K562 (cell line): Measurements from ENCODE around the gene GASK1A. TPM values are rescaled to one million over a fixed set of nuclear protein-coding genes. Genes with fewer than 3 reads are reported as not detected.

Experiments
- ATAC-seq: fragments of 200-7000 bp; cut with Tn5 transposase; 3 replicates; pipeline ENCODE4 v1.9.1; 2020; ENCODE audit warnings: moderate library complexity
- BruUV-seq: library from RNA; stranded (reverse); fragments of 400-500 nt; replicated peaks from 2 replicates; lab custom pipeline; 2021; lab: Mats Ljungman, UMichigan
- CTCF ChIA-PET: fragments of 300-600 bp; formaldehyde crosslinking; extraction: SDS; loops from one replicate; lab custom pipeline; 2021; ENCODE audit warnings: low intra/inter-chr PET ratio; lab: Yijun Ruan, JAX
- POLR2A ChIA-PET: fragments of 300-600, 350-650 bp; sonication (Branson Sonifier 250); formaldehyde crosslinking; extraction: SDS; loops from one replicate; lab custom pipeline; 2021; ENCODE audit warnings: antibody characterized with exemption, inconsistent platforms; lab: Yijun Ruan, JAX
- DNase-seq, 4 experiments: peaks; one replicate each; pipeline versions ENCODE4 v3.0.0 to v3.0.0-alpha.2; 2011 to 2018; ENCODE audit warnings: low spot score in 3 of 4, mixed read lengths in 3 of 4; ENCODE audit errors: extremely low read depth in 1 of 4
- FAIRE-seq: peaks from 2 replicates; lab custom pipeline; 2011; peaks lifted over from hg19 to GRCh38; lab: Jason Lieb, UNC
- H2AFZ ChIP-seq: 2 replicates; pipeline ENCODE4 v1.6.0; 2011; ENCODE audit warnings: low read depth, low read length, control low read depth, inconsistent platforms
- H3K27ac ChIP-seq: fragments of 200-600 bp; 3 replicates; pipeline ENCODE4 v1.8.0; 2011; ENCODE audit warnings: low read depth, mild to moderate bottlenecking, control low read depth, inconsistent platforms, low read length, moderate library complexity, mixed read lengths; ENCODE audit errors: extremely low read depth
- H3K27me3 ChIP-seq, 2 experiments: fragments of 300-600 bp in 1 of 2; 2 replicates in 1 of 2; 3 replicates in 1 of 2; pipeline versions ENCODE4 v1.6.0 to v1.8.0; 2011; ENCODE audit warnings: inconsistent platforms in 2 of 2, low read length in 2 of 2, mild to moderate bottlenecking in 1 of 2, mixed read lengths in 1 of 2, moderate library complexity in 1 of 2; ENCODE audit not compliant: control insufficient read depth in 2 of 2, insufficient read depth in 2 of 2
- H3K36me3 ChIP-seq: fragments of 300-600 bp; 3 replicates; pipeline ENCODE4 v1.8.0; 2011; ENCODE audit warnings: mild to moderate bottlenecking, low read length, inconsistent platforms; ENCODE audit not compliant: control insufficient read depth, insufficient read depth
- H3K4me1 ChIP-seq, 2 experiments: fragments of 200-600 bp in 1 of 2; replicated peaks in 1 of 2; 2 replicates in 1 of 2; 3 replicates in 1 of 2; pipeline versions ENCODE4 v1.5.1 to v1.8.0; 2011; ENCODE audit warnings: inconsistent platforms in 2 of 2, low read length in 2 of 2, mild to moderate bottlenecking in 1 of 2, mixed read lengths in 1 of 2, moderate library complexity in 1 of 2; ENCODE audit not compliant: control insufficient read depth in 2 of 2, insufficient read depth in 2 of 2
- H3K4me2 ChIP-seq: 2 replicates; pipeline ENCODE4 v1.6.1; 2011; ENCODE audit warnings: low read length, control low read depth, inconsistent platforms, mixed read lengths; ENCODE audit not compliant: insufficient read depth
- H3K4me3 ChIP-seq: fragments of 200-600 bp; sonication (generic), shearing (Covaris generic); 2 replicates; pipeline ENCODE4 v1.5.1; 2016; ENCODE audit warnings: control low read depth, inconsistent platforms
- H3K79me2 ChIP-seq: fragments of 200-600 bp; 3 replicates; pipeline ENCODE4 v1.8.0; 2011; ENCODE audit warnings: low read length, inconsistent platforms; ENCODE audit not compliant: control insufficient read depth, insufficient read depth
- H3K9ac ChIP-seq, 2 experiments: 2 replicates each; pipeline versions ENCODE4 v1.6.0 to v1.6.1; 2011; ENCODE audit warnings: low read depth in 2 of 2, low read length in 2 of 2, control low read depth in 1 of 2, inconsistent platforms in 1 of 2, mild to moderate bottlenecking in 1 of 2, mixed read lengths in 1 of 2; ENCODE audit not compliant: insufficient read depth in 1 of 2
- H3K9me1 ChIP-seq: one replicate; pipeline ENCODE4 v1.6.0; 2011; ENCODE audit warnings: inconsistent platforms, mild to moderate bottlenecking, low read length, moderate library complexity; ENCODE audit not compliant: control insufficient read depth, insufficient read depth
- H3K9me3 ChIP-seq: replicated peaks from 2 replicates; pipeline ENCODE4 v1.5.1; 2011; ENCODE audit warnings: low read depth, low read length, inconsistent platforms; ENCODE audit not compliant: control insufficient read depth, insufficient read depth
- H4K20me1 ChIP-seq: replicated peaks from 2 replicates; pipeline ENCODE4 v1.6.1; 2011; ENCODE audit warnings: low read length, inconsistent platforms, mixed read lengths; ENCODE audit not compliant: control insufficient read depth, insufficient read depth
- ADNP ChIP-seq: fragments of 200-800 bp; sonication (Bioruptor generic); IDR thresholded peaks from 2 replicates; pipeline ENCODE4 v1.6.1; 2016; ENCODE audit warnings: missing genetic modification characterization, missing compliant biosample characterization
- ARID1B ChIP-seq: fragments of 450-650 bp; IDR thresholded peaks from 2 replicates; pipeline ENCODE4 v1.6.1; 2016; ENCODE audit warnings: antibody characterized with exemption, mild to moderate bottlenecking, inconsistent platforms
- ATF7 ChIP-seq: fragments of 450-650 bp; IDR thresholded peaks from 2 replicates; pipeline ENCODE4 v1.7.1; 2014; ENCODE audit warnings: mild to moderate bottlenecking, moderate library complexity
- BACH1 ChIP-seq: fragments of 200-800 bp; sonication (Bioruptor generic); IDR thresholded peaks from 2 replicates; pipeline ENCODE4 v1.6.1; 2016; ENCODE audit warnings: missing genetic modification characterization, missing compliant biosample characterization
- CTBP1 ChIP-seq: fragments of 450-650 bp; IDR thresholded peaks from 2 replicates; pipeline ENCODE4 v1.6.1; 2016; ENCODE audit warnings: borderline replicate concordance
- EP300 ChIP-seq: IDR thresholded peaks from 2 replicates; pipeline ENCODE4 v1.6.1; 2012; ENCODE audit warnings: low read length, improper control_type of control experiment
- ESRRA ChIP-seq: fragments of 450-650 bp; IDR thresholded peaks from 2 replicates; pipeline ENCODE4 v1.6.1; 2014; ENCODE audit warnings: low read depth, mild to moderate bottlenecking, moderate library complexity, borderline replicate concordance
- FOXJ2 ChIP-seq: fragments of 200-800 bp; sonication (Bioruptor generic); IDR thresholded peaks from 2 replicates; pipeline ENCODE4 v1.6.1; 2016; ENCODE audit warnings: missing genetic modification characterization, missing compliant biosample characterization
- GABPA ChIP-seq: fragments of 200-800 bp; sonication (Bioruptor generic); conservative IDR thresholded peaks from 2 replicates; pipeline ENCODE4 v1.6.1; 2016; ENCODE audit warnings: low read depth, missing genetic modification characterization, missing compliant biosample characterization
- JUND ChIP-seq, 2 experiments: IDR thresholded peaks; 2 replicates in 1 of 2; 3 replicates in 1 of 2; pipeline ENCODE4 v1.6.1; 2011; ENCODE audit warnings: borderline replicate concordance in 2 of 2, low read depth in 2 of 2, low read length in 2 of 2, improper control_type of control experiment in 1 of 2, missing biosample characterization in 1 of 2, missing genetic modification characterization in 1 of 2, missing genetic modification reagents in 1 of 2
- LEF1 ChIP-seq: fragments of 450-650 bp; IDR thresholded peaks from 2 replicates; pipeline ENCODE4 v1.6.1; 2016; ENCODE audit warnings: mild to moderate bottlenecking
- PBX2 ChIP-seq, 2 experiments: IDR thresholded peaks in 1 of 2; conservative IDR thresholded peaks in 1 of 2; 2 replicates each; pipeline ENCODE4 v1.6.1; 2016; ENCODE audit warnings: low read depth in 2 of 2, mild to moderate bottlenecking in 1 of 2, missing compliant biosample characterization in 1 of 2, missing genetic modification characterization in 1 of 2, moderate library complexity in 1 of 2
- RCOR1 ChIP-seq, 2 experiments: IDR thresholded peaks; 2 replicates each; pipeline ENCODE4 v1.6.1; 2012; ENCODE audit warnings: low read depth in 2 of 2, low read length in 2 of 2, borderline replicate concordance in 1 of 2, improper control_type of control experiment in 1 of 2
- SMAD3 ChIP-seq: fragments of 450-650 bp; formaldehyde crosslinking; conservative IDR thresholded peaks from 2 replicates; pipeline ENCODE4 v1.4.0; 2020; ENCODE audit warnings: mild to moderate bottlenecking
- SOX6 ChIP-seq: fragments of 450-650 bp; IDR thresholded peaks from 2 replicates; pipeline ENCODE4 v1.6.1; 2014; ENCODE audit warnings: mild to moderate bottlenecking
- SRF ChIP-seq, 2 experiments: fragments of 250-450, 450-650 bp in 1 of 2; sonication (Bioruptor Pico) in 1 of 2; sonication (generic) in 1 of 2; formaldehyde crosslinking; IDR thresholded peaks; 2 replicates each; pipeline versions ENCODE4 v1.5.0 to v1.5.1; 2020 to 2022; ENCODE audit warnings: mild to moderate bottlenecking in 1 of 2, missing genetic modification reagents in 1 of 2
- ZNF175 ChIP-seq: fragments of 200-800 bp; sonication (Bioruptor generic); IDR thresholded peaks from 2 replicates; pipeline ENCODE4 v1.6.1; 2016; ENCODE audit warnings: low read depth, mild to moderate bottlenecking, missing genetic modification characterization, missing compliant biosample characterization
- ZNF197 ChIP-seq: fragments of 200-800 bp; sonication (Bioruptor generic); IDR thresholded peaks from 2 replicates; pipeline ENCODE4 v1.6.1; 2016; ENCODE audit warnings: low read depth, missing genetic modification characterization, missing compliant biosample characterization
- WGBS: fragments of 100-300 bp; shearing (Covaris generic); methylation state at CpG from one replicate; pipeline ENCODE4 v1.1.6; 2016; ENCODE audit warnings: low coverage, mixed read lengths; ENCODE audit not compliant: insufficient coverage; ENCODE audit errors: missing lambda C conversion rate; 5-methylcytosine and 5-hydroxymethylcytosine counted together
- in situ Hi-C: fragments of 300-500 bp; cut with MboI; formaldehyde crosslinking; loops from 4 replicates; pipeline ENCODE4 v1.15.0; 2018; ENCODE audit warnings: inconsistent platforms, mixed read lengths
- intact Hi-C: fragments of 100-400 bp; cut with micrococcal nuclease; formaldehyde crosslinking; loops from 2 replicates; pipeline ENCODE4 v1.14.2; 2022
- polyA plus RNA-seq, 8 experiments: library from polyadenylated mRNA; depleted of rRNA in 4 of 8; stranded (reverse) in 5 of 8; unstranded in 3 of 8; fragments of >200 nt; fragmentation: Nextera tagmentation in 2 of 8; fragmentation: Illumina TruSeq in 1 of 8; extraction: Ambion mirVana in 2 of 8; extraction: Trizol in 1 of 8; gene quantifications; 2 replicates each; pipeline versions ENCODE4 v1.2.1 to v1.2.3, GENCODE V29; 2011 to 2014; ENCODE audit warnings: inconsistent platforms in 1 of 8, missing spikeins in 1 of 8
- total RNA-seq, 7 experiments: library from RNA; depleted of rRNA in 6 of 7; stranded (reverse); fragments of >200 nt in 6 of 7; fragmentation: Illumina TruSeq in 2 of 7; extraction: Trizol in 2 of 7; gene quantifications; 2 replicates each; pipeline versions ENCODE4 v1.2.1 to v1.2.3, GENCODE V29; 2011 to 2021; ENCODE audit warnings: low replicate concordance in 1 of 7

The GASK1A gene
- total and polyA plus RNA-seq, 9 of the 15 experiments (the other 6 are each of a cell fraction or from before 2014, with no cell fraction given) = 0.04 to 0.11 (median 0.05) TPM; not detected in 5

GRCh38 chr3:43086460-43087165, 107.5 kb downstream of the GASK1A start:
- no peak overlapping the region for H3K4me2 ChIP-seq
- no peak for DNase-seq
- ATAC-seq = no peak; the same call in 2 of the 3 replicates
- BruUV-seq = no TSS peak
- ChIA-PET POLR2A (interaction anchor here (0.6 to 2.3 kb wide), 3 partner anchors 13 to 156 kb away, joined by 3 to 5 read pairs (median 3); no protein-coding TSS in a partner anchor), CTCF (no interaction called here)
- H3K79me2 ChIP-seq = no peaks in the 10 kb centered on the region
- in situ Hi-C loops = no loop called here
- no peak overlapping the region for H2AFZ ChIP-seq
- WGBS = 24% methylated on average over 6 of the region's 6 CpGs
- no peak overlapping the region for H3K4me3 ChIP-seq
- no peaks in the 10 kb centered on the region for H3K36me3 ChIP-seq
- H4K20me1 ChIP-seq = peaks cover 4% of the 10 kb centered on the region
- FAIRE-seq = no peak
- peaks cover 0 to 10% of the 10 kb centered on the region in 2 experiments; a peak in 3 of 5 replicates for H3K4me1 ChIP-seq
- intact Hi-C loops = no loop called here
- peak overlapping the region; percentile 41; the same call in 1 of the 3 replicates for H3K27ac ChIP-seq
- no peaks in the 10 kb centered on the region for H3K27me3 ChIP-seq
- no peaks in the 10 kb centered on the region for H3K9me3 ChIP-seq
- H3K9me1 ChIP-seq = no peaks in the 10 kb centered on the region
- H3K9ac ChIP-seq = no peak overlapping the region
- TF ChIP-seq ARID1B (peak; percentile 47; the same call in 1 of the 2 replicates), SMAD3 (CRISPR knock-in tag) (0 out of 2 replicates have a peak, but pooled peaks have one; percentile 49), FOXJ2 (peak; percentile 45; the same call in 1 of the 2 replicates), CTBP1 (peak; percentile 91), JUND (IDR thresholded peaks at IDR 0.05; ENCODE audit: borderline replicate concordance, low read depth, low read length) (peak; percentile 88), JUND (tag; IDR thresholded peaks at IDR 0.05; ENCODE audit: borderline replicate concordance, low read depth, low read length) (peak; percentile 91), PBX2 (CRISPR knock-in tag; IDR thresholded peaks at IDR 0.05; ENCODE audit: low read depth) (no peak), PBX2 (tag; conservative IDR thresholded peaks at IDR 0.05; ENCODE audit: low read depth) (peak; percentile 93), GABPA (0 out of 2 replicates have a peak, but pooled peaks have one; percentile 27), LEF1 (no peak; the same call in 1 of the 2 replicates), EP300 (peak; percentile 58; the same call in 1 of the 2 replicates), RCOR1 (IDR thresholded peaks at IDR 0.05; ENCODE audit: borderline replicate concordance in 1 of 2, low read depth in 2 of 2, low read length in 2 of 2) (peak in 1 of 2 experiments; percentile 32; a peak in 1 of 4 replicates), ZNF175 (CRISPR knock-in tag) (peak; percentile 96), ATF7 (peak; percentile 98), ADNP (tag) (0 out of 2 replicates have a peak, but pooled peaks have one; percentile 57), BACH1 (tag) (peak; percentile 56; the same call in 1 of the 2 replicates), SRF (CRISPR knock-in tag; IDR thresholded peaks at IDR 0.05) (peak; percentile 91 to 98), SOX6 (peak; percentile 67; the same call in 1 of the 2 replicates), ESRRA (peak; percentile 97), ZNF197 (CRISPR knock-in tag) (0 out of 2 replicates have a peak, but pooled peaks have one; percentile 29)
